Loucy (cell line): ENCODE results near the gene CYP3A5.
"Not testable (repeated sequence)": the region's sequence is repeated elsewhere in the genome, so short reads cannot be mapped to it uniquely, and the experiment has no call there.

ENCODE experiments used
- H2AFZ ChIP-seq: fragments of 200-600 bp; sonication (generic); 2 replicates; pipeline ENCODE4 v1.6.0; 2016; ENCODE audit warnings: antibody characterized with exemption, mild to moderate bottlenecking, low read length, moderate library complexity
- H3F3A ChIP-seq: fragments of 200-600 bp; 2 replicates; pipeline ENCODE4 v1.6.0; 2016; ENCODE audit warnings: antibody characterized with exemption, low read depth, mild to moderate bottlenecking
- H3K27me3 ChIP-seq: fragments of 200-600 bp; sonication (generic); 2 replicates; pipeline ENCODE4 v1.6.1; 2014; ENCODE audit warnings: low read length, mild to moderate bottlenecking; ENCODE audit not compliant: insufficient read depth, poor library complexity, severe bottlenecking
- H3K36me3 ChIP-seq: fragments of 200-600 bp; sonication (generic); 2 replicates; pipeline ENCODE4 v1.6.1; 2016; ENCODE audit warnings: low read length; ENCODE audit not compliant: insufficient read depth
- H3K4me1 ChIP-seq: fragments of 200-600 bp; sonication (generic); 2 replicates; pipeline ENCODE4 v1.5.1; 2014; ENCODE audit warnings: low read length, mild to moderate bottlenecking; ENCODE audit not compliant: insufficient read depth, poor library complexity, severe bottlenecking
- H3K4me2 ChIP-seq: fragments of 200-600 bp; sonication (generic); 2 replicates; pipeline ENCODE4 v1.6.0; 2014; ENCODE audit warnings: antibody characterized with exemption, low read length, low read depth, mild to moderate bottlenecking; ENCODE audit not compliant: poor library complexity, severe bottlenecking
- H3K4me3 ChIP-seq: fragments of 200-600 bp; sonication (generic); 2 replicates; pipeline ENCODE4 v1.5.1; 2014; ENCODE audit warnings: low read length, mild to moderate bottlenecking, mixed read lengths; ENCODE audit not compliant: poor library complexity, severe bottlenecking
- H3K79me2 ChIP-seq: fragments of 200-600 bp; sonication (generic); 2 replicates; pipeline ENCODE4 v1.6.1; 2014; ENCODE audit warnings: low read length; ENCODE audit not compliant: insufficient read depth
- H3K9ac ChIP-seq: fragments of 200-600 bp; sonication (generic); 2 replicates; pipeline ENCODE4 v1.6.0; 2014; ENCODE audit warnings: mild to moderate bottlenecking, low read depth, low read length, moderate library complexity; ENCODE audit not compliant: poor library complexity, severe bottlenecking
- H3K9me2 ChIP-seq: fragments of 200-600 bp; sonication (generic); replicated peaks from 2 replicates; pipeline ENCODE4 v1.6.1; 2016; ENCODE audit warnings: low read depth, low read length, mixed read lengths
- H3K9me3 ChIP-seq: fragments of 200-600 bp; sonication (generic); 2 replicates; pipeline ENCODE4 v1.6.1; 2014; ENCODE audit warnings: mild to moderate bottlenecking, antibody characterized with exemption, low read length, low read depth; ENCODE audit not compliant: insufficient read depth
- H4K20me1 ChIP-seq: fragments of 200-600 bp; sonication (generic); 2 replicates; pipeline ENCODE4 v1.6.0; 2014; ENCODE audit warnings: antibody characterized with exemption, low read length, mild to moderate bottlenecking; ENCODE audit not compliant: insufficient read depth, poor library complexity, severe bottlenecking
- CTCF ChIP-seq: fragments of 200-600 bp; sonication (generic); conservative IDR thresholded peaks from 2 replicates; pipeline ENCODE4 v1.5.1; 2014; ENCODE audit warnings: mild to moderate bottlenecking, antibody characterized with exemption, low read length
- EZH2phosphoT487 ChIP-seq: fragments of 200-600 bp; IDR thresholded peaks from 2 replicates; pipeline ENCODE4 v1.6.1; 2018; ENCODE audit warnings: antibody characterized with exemption, mild to moderate bottlenecking, moderate library complexity, borderline replicate concordance

CYP3A5 gene

GRCh38 chr7:99694201-99694911 lies 14.6 kb upstream of the CYP3A5 start:
- Histone ChIP-seq H3K79me2 (no peaks in the 10 kb centered on the region), H3K9me3 (no peaks in the 10 kb centered on the region), H3K36me3 (no peaks in the 10 kb centered on the region), H3K4me1 (no peaks in the 10 kb centered on the region), H3F3A (no peaks in the 10 kb centered on the region), H3K4me2 (no peak overlapping the region), H3K9me2 (no peaks in the 10 kb centered on the region), H2AFZ (no peak overlapping the region), H3K9ac (no peak overlapping the region), H4K20me1 (no peaks in the 10 kb centered on the region), H3K4me3 (no peak overlapping the region), H3K27me3 (no peaks in the 10 kb centered on the region)
- TF ChIP-seq CTCF = no peak
- TF ChIP-seq EZH2phosphoT487 = no peak

- TF ChIP-seq CTCF (no peak), EZH2phosphoT487 (no peak)
- H2AFZ ChIP-seq = no peak overlapping the region
- no peaks in the 10 kb centered on the region for H3K9me3 ChIP-seq
- H3K4me3 ChIP-seq = no peak overlapping the region
- no peaks in the 10 kb centered on the region for H4K20me1 ChIP-seq
- H3K9me2 ChIP-seq = no peaks in the 10 kb centered on the region
- H3K9ac ChIP-seq = no peak overlapping the region
- H3K36me3 ChIP-seq = no peaks in the 10 kb centered on the region
- H3K4me2 ChIP-seq = no peak overlapping the region
- no peaks in the 10 kb centered on the region for H3K4me1 ChIP-seq
- H3K27me3 ChIP-seq = no peaks in the 10 kb centered on the region
- H3K79me2 ChIP-seq = no peaks in the 10 kb centered on the region
- no peaks in the 10 kb centered on the region for H3F3A ChIP-seq
Measured at GRCh38 chr7:99693427-99694200, 13.8 kb upstream of the CYP3A5 start.

- H3K36me3 ChIP-seq = no peaks in the 10 kb centered on the region
- no peaks in the 10 kb centered on the region for H3K27me3 ChIP-seq
- H3F3A ChIP-seq = no peaks in the 10 kb centered on the region
- H3K9me2 ChIP-seq = no peaks in the 10 kb centered on the region
- no peaks in the 10 kb centered on the region for H3K9me3 ChIP-seq
- H3K4me3 ChIP-seq = no peak overlapping the region
- TF ChIP-seq EZH2phosphoT487 (no peak), CTCF (no peak)
- H3K4me1 ChIP-seq = no peaks in the 10 kb centered on the region
- no peaks in the 10 kb centered on the region for H4K20me1 ChIP-seq
- no peak overlapping the region for H3K9ac ChIP-seq
- H3K79me2 ChIP-seq = no peaks in the 10 kb centered on the region
- H3K4me2 ChIP-seq = no peak overlapping the region
- H2AFZ ChIP-seq = no peak overlapping the region
Measured at GRCh38 chr7:99693100-99693426, 13.3 kb upstream of the CYP3A5 start.

GRCh38 chr7:99692563-99692962 lies 12.8 kb upstream of the CYP3A5 start:
- H3K36me3 ChIP-seq, H4K20me1 ChIP-seq, H3K9me3 ChIP-seq, H3K79me2 ChIP-seq, H3K9ac ChIP-seq, H3K4me2 ChIP-seq, H3K4me1 ChIP-seq, H3F3A ChIP-seq, H3K9me2 ChIP-seq, H3K27me3 ChIP-seq, H2AFZ ChIP-seq, H3K4me3 ChIP-seq: not testable (repeated sequence)

GRCh38 chr7:99691658-99692057 lies 11.9 kb upstream of the CYP3A5 start:
- H3K4me3 ChIP-seq, H3K4me1 ChIP-seq, H3K9me2 ChIP-seq, H3K79me2 ChIP-seq, H3K36me3 ChIP-seq, H2AFZ ChIP-seq, H3K27me3 ChIP-seq, H3K4me2 ChIP-seq, H4K20me1 ChIP-seq, H3K9ac ChIP-seq, H3K9me3 ChIP-seq, H3F3A ChIP-seq: not testable (repeated sequence)
